Gastroesophageal sphincter (tissue), 3 donors: ENCODE results near the gene RAD51B.
"Not testable (repeated sequence)": the region's sequence is repeated elsewhere in the genome, so short reads cannot be mapped to it uniquely, and the experiment has no call there.

ENCODE experiments used
- EP300 ChIP-seq: sonication (generic); formaldehyde crosslinking; IDR thresholded peaks from one replicate; pipeline ENCODE4 v1.6.1; 2017; ENCODE audit warnings: antibody characterized with exemption, mild to moderate bottlenecking
- POLR2A ChIP-seq, 2 donors: fragments of 450-650 bp; IDR thresholded peaks; one replicate each; pipeline ENCODE4 v1.6.1; 2017; ENCODE audit warnings: antibody characterized with exemption in 2 of 2, mild to moderate bottlenecking in 2 of 2, moderate library complexity in 1 of 2
- POLR2AphosphoS5 ChIP-seq: sonication (generic); formaldehyde crosslinking; IDR thresholded peaks from one replicate; pipeline ENCODE4 v1.6.1; 2017; ENCODE audit warnings: antibody characterized with exemption
- TF ChIP-seq, protein P1 (sequence below), 4 experiments: fragments of 200-600 bp in 2 of 4; fragments of 450-650 bp in 2 of 4; sonication (generic) in 1 of 4; IDR thresholded peaks; one replicate each; pipeline ENCODE4 v1.5.1; 2017 to 2019; ENCODE audit warnings: antibody characterized with exemption in 4 of 4, mild to moderate bottlenecking in 2 of 4, moderate library complexity in 2 of 4

DNA sequence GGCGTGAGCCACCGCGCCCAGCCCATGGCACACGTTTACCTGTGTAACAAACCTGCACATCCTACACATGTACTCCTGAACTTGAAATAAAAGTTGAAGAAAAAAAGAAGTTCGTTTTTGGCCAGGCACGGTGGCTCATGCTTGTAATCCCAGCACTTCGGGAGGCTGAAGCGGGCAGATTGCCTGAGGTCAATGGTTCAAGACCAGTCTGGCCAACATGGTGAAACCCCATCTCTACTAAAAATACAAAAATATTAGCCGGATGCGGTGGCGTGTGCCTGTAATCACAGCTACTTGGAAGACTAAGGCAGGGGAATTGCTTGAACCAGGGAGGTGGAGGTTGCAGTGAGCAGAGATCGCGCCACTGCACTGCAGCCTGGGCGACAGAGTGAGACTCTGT lies 879.2 kb downstream of the RAD51B start:
- TF ChIP-seq, protein P1, sequence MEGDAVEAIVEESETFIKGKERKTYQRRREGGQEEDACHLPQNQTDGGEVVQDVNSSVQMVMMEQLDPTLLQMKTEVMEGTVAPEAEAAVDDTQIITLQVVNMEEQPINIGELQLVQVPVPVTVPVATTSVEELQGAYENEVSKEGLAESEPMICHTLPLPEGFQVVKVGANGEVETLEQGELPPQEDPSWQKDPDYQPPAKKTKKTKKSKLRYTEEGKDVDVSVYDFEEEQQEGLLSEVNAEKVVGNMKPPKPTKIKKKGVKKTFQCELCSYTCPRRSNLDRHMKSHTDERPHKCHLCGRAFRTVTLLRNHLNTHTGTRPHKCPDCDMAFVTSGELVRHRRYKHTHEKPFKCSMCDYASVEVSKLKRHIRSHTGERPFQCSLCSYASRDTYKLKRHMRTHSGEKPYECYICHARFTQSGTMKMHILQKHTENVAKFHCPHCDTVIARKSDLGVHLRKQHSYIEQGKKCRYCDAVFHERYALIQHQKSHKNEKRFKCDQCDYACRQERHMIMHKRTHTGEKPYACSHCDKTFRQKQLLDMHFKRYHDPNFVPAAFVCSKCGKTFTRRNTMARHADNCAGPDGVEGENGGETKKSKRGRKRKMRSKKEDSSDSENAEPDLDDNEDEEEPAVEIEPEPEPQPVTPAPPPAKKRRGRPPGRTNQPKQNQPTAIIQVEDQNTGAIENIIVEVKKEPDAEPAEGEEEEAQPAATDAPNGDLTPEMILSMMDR (IDR thresholded peaks at IDR 0.05): not testable (repeated sequence)
- not testable (repeated sequence) for TF ChIP-seq POLR2AphosphoS5; POLR2A (IDR thresholded peaks at IDR 0.05); EP300
